Neutrophil (primary cell): Measurements from ENCODE around the gene SERPINB8.
A peak's percentile ranks its signal among the peaks of the same experiment; 100 is the strongest.
"Not testable (repeated sequence)": the region's sequence is repeated elsewhere in the genome, so short reads cannot be mapped to it uniquely, and the experiment has no call there.

Experiments used
- H3K27ac ChIP-seq: fragments of 200-600 bp; sonication (generic); 2 replicates; pipeline ENCODE4 v1.5.1; 2016; ENCODE audit warnings: mild to moderate bottlenecking, moderate library complexity
- H3K27me3 ChIP-seq: fragments of 200-600 bp; sonication (generic); 2 replicates; pipeline ENCODE4 v1.6.0; 2016; ENCODE audit warnings: mild to moderate bottlenecking
- H3K36me3 ChIP-seq: fragments of 200-600 bp; sonication (generic); 2 replicates; pipeline ENCODE4 v1.5.1; 2017
- H3K4me1 ChIP-seq, 2 experiments: fragments of 200-600 bp in 1 of 2; sonication (generic) in 1 of 2; 1 replicate in 1 of 2; 2 replicates in 1 of 2; pipeline versions ENCODE4 v1.5.1 to v1.6.1; 2013 to 2016; ENCODE audit warnings: low read depth in 1 of 2, low read length in 1 of 2, mild to moderate bottlenecking in 1 of 2, moderate library complexity in 1 of 2; ENCODE audit not compliant: control insufficient read depth in 1 of 2, insufficient read depth in 1 of 2
- H3K4me3 ChIP-seq, 2 experiments: fragments of 200-600 bp in 1 of 2; sonication (generic) in 1 of 2; 1 replicate in 1 of 2; 2 replicates in 1 of 2; pipeline ENCODE4 v1.5.1; 2013 to 2016; ENCODE audit warnings: low read depth in 1 of 2, low read length in 1 of 2, mild to moderate bottlenecking in 1 of 2, moderate library complexity in 1 of 2
- H3K9me3 ChIP-seq: fragments of 200-600 bp; sonication (generic); 2 replicates; pipeline ENCODE4 v1.5.1; 2016
- TF ChIP-seq, protein P1 (sequence below): fragments of 200-600 bp; sonication (generic); IDR thresholded peaks from 2 replicates; pipeline ENCODE4 v1.5.1; 2016; ENCODE audit warnings: antibody characterized with exemption

The SERPINB8 gene

DNA sequence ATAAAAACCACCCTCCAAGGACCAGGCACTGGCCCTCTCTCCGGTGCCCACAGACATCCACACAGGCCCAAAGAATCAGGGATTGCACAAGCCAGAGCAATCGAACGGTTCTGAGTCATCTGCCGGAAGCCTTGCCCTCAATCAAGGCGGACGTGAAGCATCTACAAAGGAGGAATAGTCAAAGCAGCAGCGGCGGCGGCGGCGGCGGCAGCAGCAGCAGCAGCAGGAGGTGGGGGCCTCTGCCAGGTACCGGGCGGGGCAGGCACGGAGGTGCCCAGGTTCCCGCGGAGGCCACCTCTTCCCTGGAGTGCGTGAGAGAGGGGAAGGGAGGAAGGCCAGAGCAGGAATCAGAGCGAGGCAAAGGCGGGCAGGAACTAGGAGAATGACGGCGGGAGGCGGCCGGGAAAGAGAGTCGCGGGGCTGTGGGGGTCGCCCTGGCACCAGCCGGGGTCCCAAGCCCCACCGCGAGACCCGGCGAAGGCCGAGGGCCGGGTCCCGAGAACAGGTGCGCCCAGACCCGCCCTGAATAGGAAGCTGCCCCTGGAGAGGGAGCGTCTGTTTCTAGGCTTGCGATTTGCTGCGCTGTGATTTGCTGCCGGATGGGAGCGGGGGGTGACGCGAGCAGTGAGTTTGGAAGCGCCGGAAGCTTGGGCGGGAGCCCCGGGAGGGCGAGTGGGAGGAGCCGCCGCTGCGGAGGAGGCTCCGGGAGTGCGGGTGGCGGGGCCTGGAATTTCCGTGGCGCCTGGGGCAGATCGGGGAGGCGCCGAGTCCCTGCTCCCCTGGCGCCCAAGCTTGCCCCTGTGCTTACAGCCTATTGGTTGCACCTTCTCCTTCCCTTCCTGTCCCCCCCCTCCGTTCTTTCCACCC lies at the start of gene SERPINB8:
Gene SERPINB8, plus strand, starts transcription at position 140 of the 867 bp plus-strand sequence. CDS start 8,228 bp downstream, outside the sequence.
- Histone ChIP-seq H3K9me3 (no peaks in the 10 kb centered on the region), H3K4me1 (peaks cover 28 to 32% of the 10 kb centered on the region in 2 experiments), H3K36me3 (no peaks in the 10 kb centered on the region), H3K27me3 (no peaks in the 10 kb centered on the region), H3K4me3 (peak within 1 kb of the TSS; percentile 69 to 87), H3K27ac (peak within 1 kb of the TSS; percentile 87)
- TF ChIP-seq, protein P1, sequence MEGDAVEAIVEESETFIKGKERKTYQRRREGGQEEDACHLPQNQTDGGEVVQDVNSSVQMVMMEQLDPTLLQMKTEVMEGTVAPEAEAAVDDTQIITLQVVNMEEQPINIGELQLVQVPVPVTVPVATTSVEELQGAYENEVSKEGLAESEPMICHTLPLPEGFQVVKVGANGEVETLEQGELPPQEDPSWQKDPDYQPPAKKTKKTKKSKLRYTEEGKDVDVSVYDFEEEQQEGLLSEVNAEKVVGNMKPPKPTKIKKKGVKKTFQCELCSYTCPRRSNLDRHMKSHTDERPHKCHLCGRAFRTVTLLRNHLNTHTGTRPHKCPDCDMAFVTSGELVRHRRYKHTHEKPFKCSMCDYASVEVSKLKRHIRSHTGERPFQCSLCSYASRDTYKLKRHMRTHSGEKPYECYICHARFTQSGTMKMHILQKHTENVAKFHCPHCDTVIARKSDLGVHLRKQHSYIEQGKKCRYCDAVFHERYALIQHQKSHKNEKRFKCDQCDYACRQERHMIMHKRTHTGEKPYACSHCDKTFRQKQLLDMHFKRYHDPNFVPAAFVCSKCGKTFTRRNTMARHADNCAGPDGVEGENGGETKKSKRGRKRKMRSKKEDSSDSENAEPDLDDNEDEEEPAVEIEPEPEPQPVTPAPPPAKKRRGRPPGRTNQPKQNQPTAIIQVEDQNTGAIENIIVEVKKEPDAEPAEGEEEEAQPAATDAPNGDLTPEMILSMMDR: no peak

DNA sequence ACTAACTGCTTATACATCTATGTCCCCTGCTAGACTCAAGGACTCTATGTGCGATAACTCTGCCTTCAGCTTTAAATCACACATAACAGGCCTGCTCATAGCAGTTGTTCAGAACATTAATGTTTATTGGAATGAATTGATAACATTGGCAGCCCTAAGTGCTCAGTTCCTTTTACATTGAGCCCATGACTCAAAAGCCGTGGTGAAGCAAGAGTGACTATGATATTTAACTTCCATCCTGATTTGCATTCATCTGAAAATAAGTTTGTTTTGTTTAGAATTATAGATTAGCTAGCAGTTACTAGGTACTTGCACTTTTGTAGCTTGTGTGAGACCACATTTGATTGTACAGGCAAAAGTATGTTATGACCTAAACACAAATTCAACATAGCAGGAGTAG lies 47.8 kb upstream of the SERPINB8 start:
- Histone ChIP-seq H3K27ac (peak overlapping the region; percentile 65), H3K36me3 (no peaks in the 10 kb centered on the region), H3K4me3 (no peak overlapping the region), H3K9me3 (no peaks in the 10 kb centered on the region), H3K27me3 (no peaks in the 10 kb centered on the region), H3K4me1 (peaks cover 40 to 48% of the 10 kb centered on the region in 2 experiments)
- TF ChIP-seq, protein P1: no peak

DNA sequence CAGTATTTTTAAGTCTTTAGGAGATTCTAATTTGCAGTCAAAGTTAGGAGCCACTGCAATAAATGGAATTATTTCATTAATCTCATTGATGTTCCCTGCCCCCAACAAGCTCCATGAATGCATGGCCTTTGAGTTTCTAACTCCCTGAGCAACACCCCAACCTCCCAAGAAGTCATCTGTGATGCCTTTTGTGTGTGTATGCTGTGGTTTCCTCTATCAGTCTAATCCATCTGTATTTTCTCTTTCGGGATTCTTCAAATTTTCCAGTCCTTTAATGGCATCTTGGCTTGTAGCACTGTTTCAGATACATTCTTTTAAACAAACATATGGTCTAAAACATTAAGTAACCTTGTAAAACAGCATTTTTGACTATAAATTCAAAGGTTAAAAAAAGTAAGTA lies 45.3 kb upstream of the SERPINB8 start:
- Histone ChIP-seq H3K9me3 (no peaks in the 10 kb centered on the region), H3K4me3 (no peak overlapping the region), H3K36me3 (no peaks in the 10 kb centered on the region), H3K27me3 (no peaks in the 10 kb centered on the region), H3K4me1 (peaks cover 38 to 46% of the 10 kb centered on the region in 2 experiments), H3K27ac (no peak overlapping the region)
- TF ChIP-seq, protein P1: no peak

GRCh38 chr18:63928331-63928730 lies 41.5 kb upstream of the SERPINB8 start:
- TF ChIP-seq, protein P1: no peak
- H3K36me3 ChIP-seq: no peaks in the 10 kb centered on the region
- H3K27ac ChIP-seq: peak overlapping the region; percentile 75
- no peaks in the 10 kb centered on the region for H3K27me3 ChIP-seq
- H3K4me1 ChIP-seq: peaks cover 59 to 63% of the 10 kb centered on the region in 2 experiments
- H3K9me3 ChIP-seq: no peaks in the 10 kb centered on the region
- H3K4me3 ChIP-seq: no peak overlapping the region

GRCh38 chr18:63929369-63929768 lies 40.5 kb upstream of the SERPINB8 start:
- not testable (repeated sequence) for H3K9me3 ChIP-seq, H3K36me3 ChIP-seq, H3K27me3 ChIP-seq
- peak overlapping the region; percentile 75 for H3K27ac ChIP-seq
- peaks cover 59 to 64% of the 10 kb centered on the region in 2 experiments for H3K4me1 ChIP-seq
- H3K4me3 ChIP-seq: peak overlapping the region in 1 of 2 experiments; percentile 1

- peak overlapping the region; percentile 75 for H3K27ac ChIP-seq
- peaks cover 64 to 68% of the 10 kb centered on the region in 2 experiments for H3K4me1 ChIP-seq
- H3K36me3 ChIP-seq: no peaks in the 10 kb centered on the region
- no peaks in the 10 kb centered on the region for H3K27me3 ChIP-seq
- H3K4me3 ChIP-seq: peak overlapping the region; percentile 1 to 26
- H3K9me3 ChIP-seq: no peaks in the 10 kb centered on the region
- TF ChIP-seq, protein P1: no peak
These were observed 39.0 kb upstream of the SERPINB8 start for GRCh38 chr18:63930773-63931354.
